Measurements from ENCODE around the gene SLC39A12. TPM values are rescaled to one million over a fixed set of nuclear protein-coding genes. Genes with fewer than 3 reads are reported as not detected.

Gene SLC39A12
- total RNA-seq, 1 donor from 2014 or later, result not detected

- H3K4me1 Mint-ChIP-seq (ENCODE audit: low read depth, unreplicated experiment), result peaks cover 19% of the 10 kb centered on the region
- H3K79me2 ChIP-seq (ENCODE audit: insufficient read depth, low read length), result no peaks in the 10 kb centered on the region
- H3K4me1 ChIP-seq (ENCODE audit: insufficient read depth, low read length), result peaks cover 11% of the 10 kb centered on the region
- H4K20me1 ChIP-seq (ENCODE audit: insufficient read depth, low read length), result no peaks in the 10 kb centered on the region
- no peaks in the 10 kb centered on the region for H3K36me3 ChIP-seq (ENCODE audit: insufficient read depth, low read length)
- no peak overlapping the region for H3K27ac ChIP-seq (ENCODE audit: low read depth, low read length)
- peaks cover 2% of the 10 kb centered on the region for H3K9me3 Mint-ChIP-seq (ENCODE audit: unreplicated experiment)
- peak overlapping the region; percentile 50 for H3K4me2 ChIP-seq (ENCODE audit: low read length)
- DNase-seq (ENCODE audit: low read depth), result peak; percentile 89
- no peak for FAIRE-seq
- H3K36me3 Mint-ChIP-seq (ENCODE audit: low read depth, unreplicated experiment), result no peaks in the 10 kb centered on the region
- no peak overlapping the region for H3K9ac ChIP-seq (ENCODE audit: low read length)
- H3K4me3 ChIP-seq (ENCODE audit: insufficient read depth, low read depth, low read length), result no peak overlapping the region
- H3K9me3 ChIP-seq (ENCODE audit: insufficient read depth, low read depth, low read length), result peaks cover 3% of the 10 kb centered on the region
- H3K4me3 Mint-ChIP-seq (ENCODE audit: unreplicated experiment), result no peak overlapping the region
- H2AFZ ChIP-seq (ENCODE audit: low read depth, low read length), result no peak overlapping the region
- peak overlapping the region; percentile 86 for H3K27ac Mint-ChIP-seq (ENCODE audit: unreplicated experiment)
- no peaks in the 10 kb centered on the region for H3K27me3 ChIP-seq (ENCODE audit: insufficient read depth, low read length)
- TF ChIP-seq CTCF (IDR thresholded peaks at IDR 0.05; ENCODE audit: insufficient read depth, low read depth, low read length), result no peak
- TF ChIP-seq EZH2 (IDR thresholded peaks at IDR 0.05; ENCODE audit: insufficient read depth, low read length), result no peak
- no peaks in the 10 kb centered on the region for H3K27me3 Mint-ChIP-seq (ENCODE audit: low read depth, unreplicated experiment)
Observed at GRCh38 chr10:17961551-17962422, 10.1 kb downstream of the SLC39A12 start.

- no peak overlapping the region for H3K27ac ChIP-seq (ENCODE audit: low read depth, low read length)
- Mint-ChIP-seq H3K36me3 (ENCODE audit: low read depth, unreplicated experiment) (no peaks in the 10 kb centered on the region), H3K27me3 (ENCODE audit: low read depth, unreplicated experiment) (no peaks in the 10 kb centered on the region), H3K4me3 (ENCODE audit: unreplicated experiment) (no peak overlapping the region), H3K9me3 (ENCODE audit: unreplicated experiment) (peaks cover 2% of the 10 kb centered on the region), H3K4me1 (ENCODE audit: low read depth, unreplicated experiment) (peaks cover 19% of the 10 kb centered on the region), H3K27ac (ENCODE audit: unreplicated experiment) (no peak overlapping the region)
- H3K36me3 ChIP-seq (ENCODE audit: insufficient read depth, low read length), result no peaks in the 10 kb centered on the region
- DNase-seq (ENCODE audit: low read depth) (no peak), FAIRE-seq (no peak)
- no peak overlapping the region for H3K9ac ChIP-seq (ENCODE audit: low read length)
- no peaks in the 10 kb centered on the region for H3K27me3 ChIP-seq (ENCODE audit: insufficient read depth, low read length)
- H2AFZ ChIP-seq (ENCODE audit: low read depth, low read length), result no peak overlapping the region
- no peak overlapping the region for H3K4me2 ChIP-seq (ENCODE audit: low read length)
- H4K20me1 ChIP-seq (ENCODE audit: insufficient read depth, low read length), result no peaks in the 10 kb centered on the region
- H3K9me3 ChIP-seq (ENCODE audit: insufficient read depth, low read depth, low read length), result peaks cover 3% of the 10 kb centered on the region
- no peaks in the 10 kb centered on the region for H3K79me2 ChIP-seq (ENCODE audit: insufficient read depth, low read length)
- peaks cover 11% of the 10 kb centered on the region for H3K4me1 ChIP-seq (ENCODE audit: insufficient read depth, low read length)
- no peak overlapping the region for H3K4me3 ChIP-seq (ENCODE audit: insufficient read depth, low read depth, low read length)
- TF ChIP-seq EZH2 (IDR thresholded peaks at IDR 0.05; ENCODE audit: insufficient read depth, low read length) (no peak), CTCF (IDR thresholded peaks at IDR 0.05; ENCODE audit: insufficient read depth, low read depth, low read length) (no peak)
Observed at GRCh38 chr10:17963431-17963830, 11.7 kb downstream of the SLC39A12 start.
